Esophagus muscularis mucosa (tissue), 3 donors: Measurements from ENCODE around the gene PQBP1.
"Not testable (repeated sequence)": the region's sequence is repeated elsewhere in the genome, so short reads cannot be mapped to it uniquely, and the experiment has no call there.

ENCODE experiments used
- POLR2A ChIP-seq: fragments of 450-650 bp; IDR thresholded peaks from one replicate; pipeline ENCODE4 v1.6.1; 2017; ENCODE audit warnings: antibody characterized with exemption, moderate library complexity, mild to moderate bottlenecking, low read depth
- POLR2AphosphoS5 ChIP-seq, 2 donors: sonication (generic); formaldehyde crosslinking; IDR thresholded peaks; one replicate each; pipeline ENCODE4 v1.6.1; 2017; ENCODE audit warnings: antibody characterized with exemption in 2 of 2
- TF ChIP-seq, protein P1 (sequence below), 3 experiments: fragments of 200-600 bp in 2 of 3; fragments of 450-650 bp in 1 of 3; sonication (generic) in 2 of 3; IDR thresholded peaks; one replicate each; pipeline ENCODE4 v1.5.1; 2017 to 2019; ENCODE audit warnings: antibody characterized with exemption in 3 of 3, mild to moderate bottlenecking in 2 of 3, moderate library complexity in 1 of 3

DNA sequence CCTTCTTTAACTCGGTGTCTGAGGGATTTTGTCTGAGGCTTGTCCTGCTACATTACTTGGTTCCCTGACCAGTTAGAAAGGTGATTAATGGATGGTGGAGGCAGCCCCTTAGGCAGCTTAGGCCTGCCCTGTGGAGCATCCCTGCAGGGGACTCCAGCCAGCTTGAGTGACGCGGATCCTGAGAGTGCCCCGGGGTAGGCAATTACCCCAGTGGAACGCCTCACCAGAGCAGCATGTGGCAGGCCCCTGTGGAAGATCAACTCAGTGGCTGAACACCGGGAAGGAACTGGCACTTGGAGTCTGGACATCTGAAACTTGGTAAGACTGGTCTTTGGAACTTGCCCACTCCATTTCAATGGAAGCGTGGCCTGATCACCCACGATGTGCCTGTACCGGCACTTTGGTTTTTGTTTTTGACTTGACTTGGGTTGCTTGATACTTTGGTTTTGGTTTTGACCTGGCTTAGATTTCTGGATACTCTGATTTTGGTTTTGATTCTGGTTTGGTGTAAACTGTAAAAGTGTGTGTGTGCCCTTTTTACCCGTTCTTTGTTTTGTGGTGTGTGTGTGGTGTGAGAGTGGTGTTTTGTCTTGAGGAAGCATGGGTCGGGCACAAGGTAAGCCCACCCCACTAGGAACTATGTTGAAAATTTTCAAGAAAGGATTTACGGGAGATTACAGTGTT is 43.5 kb upstream of the PQBP1 start:
- TF ChIP-seq, protein P1, sequence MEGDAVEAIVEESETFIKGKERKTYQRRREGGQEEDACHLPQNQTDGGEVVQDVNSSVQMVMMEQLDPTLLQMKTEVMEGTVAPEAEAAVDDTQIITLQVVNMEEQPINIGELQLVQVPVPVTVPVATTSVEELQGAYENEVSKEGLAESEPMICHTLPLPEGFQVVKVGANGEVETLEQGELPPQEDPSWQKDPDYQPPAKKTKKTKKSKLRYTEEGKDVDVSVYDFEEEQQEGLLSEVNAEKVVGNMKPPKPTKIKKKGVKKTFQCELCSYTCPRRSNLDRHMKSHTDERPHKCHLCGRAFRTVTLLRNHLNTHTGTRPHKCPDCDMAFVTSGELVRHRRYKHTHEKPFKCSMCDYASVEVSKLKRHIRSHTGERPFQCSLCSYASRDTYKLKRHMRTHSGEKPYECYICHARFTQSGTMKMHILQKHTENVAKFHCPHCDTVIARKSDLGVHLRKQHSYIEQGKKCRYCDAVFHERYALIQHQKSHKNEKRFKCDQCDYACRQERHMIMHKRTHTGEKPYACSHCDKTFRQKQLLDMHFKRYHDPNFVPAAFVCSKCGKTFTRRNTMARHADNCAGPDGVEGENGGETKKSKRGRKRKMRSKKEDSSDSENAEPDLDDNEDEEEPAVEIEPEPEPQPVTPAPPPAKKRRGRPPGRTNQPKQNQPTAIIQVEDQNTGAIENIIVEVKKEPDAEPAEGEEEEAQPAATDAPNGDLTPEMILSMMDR (IDR thresholded peaks at IDR 0.05), result not testable (repeated sequence)
- not testable (repeated sequence) for TF ChIP-seq POLR2A; POLR2AphosphoS5 (IDR thresholded peaks at IDR 0.05)
